SH-SY5Y (cell line): Measurements from ENCODE around the gene RNF26.

Source experiments
- GATA2 ChIP-seq: IDR thresholded peaks from 2 replicates; pipeline ENCODE4 v1.6.1; 2011; ENCODE audit warnings: mild to moderate bottlenecking, low read depth, low read length
- GATA3 ChIP-seq: IDR thresholded peaks from 2 replicates; pipeline ENCODE4 v1.6.1; 2011; ENCODE audit warnings: low read depth, mild to moderate bottlenecking, low read length, moderate library complexity

DNA sequence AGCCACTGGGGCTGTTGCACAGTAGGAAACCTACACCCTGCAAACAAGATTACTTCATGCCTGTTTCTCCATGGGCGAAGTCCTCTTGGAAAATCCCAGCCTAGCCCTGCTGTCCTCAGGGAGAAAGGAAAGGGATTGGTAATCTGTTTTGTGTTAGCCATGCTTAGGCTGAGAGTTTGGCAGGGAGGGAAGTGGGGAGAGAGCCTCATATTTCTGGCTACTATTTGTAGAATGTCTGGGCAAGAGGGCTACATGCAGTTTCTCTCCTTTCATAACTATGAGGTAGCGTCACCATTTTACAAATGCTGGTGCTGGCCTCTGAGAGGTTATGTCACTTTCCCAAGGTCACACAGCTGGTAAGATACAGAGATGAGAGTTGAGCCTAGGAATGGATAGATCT, 12.9 kb downstream of the RNF26 start:
- TF ChIP-seq GATA2 (no peak), GATA3 (no peak)
